OCI-LY7 (cell line): Measurements from ENCODE around the gene RPL28. TPM values are rescaled to one million over a fixed set of nuclear protein-coding genes. Genes with fewer than 3 reads are reported as not detected.
"Not testable (repeated sequence)": the region's sequence is repeated elsewhere in the genome, so short reads cannot be mapped to it uniquely, and the experiment has no call there.

Experiments
- BruUV-seq: library from RNA; stranded (reverse); fragments of 400-500 nt; replicated peaks from 2 replicates; lab custom pipeline; 2021; lab: Mats Ljungman, UMichigan
- CTCF ChIA-PET: fragments of 300-600 bp; sonication (Branson Sonifier 250); formaldehyde crosslinking; loops from one replicate; lab custom pipeline; 2022; ENCODE audit warnings: antibody characterized with exemption; ENCODE audit not compliant: unreplicated experiment; lab: Charles Lee
- POLR2A ChIA-PET: fragments of 300-600 bp; sonication (Branson Sonifier 250); formaldehyde crosslinking; loops from one replicate; lab custom pipeline; 2022; ENCODE audit warnings: antibody characterized with exemption; lab: Charles Lee
- DNase-seq: peaks from one replicate; pipeline ENCODE4 v3.0.0-alpha.2; 2015; ENCODE audit warnings: low spot score
- H2AFZ ChIP-seq: fragments of 200-600 bp; sonication (generic), shearing (Covaris generic); 2 replicates; pipeline ENCODE4 v1.6.1; 2014; ENCODE audit warnings: mild to moderate bottlenecking, antibody characterized with exemption, low read length, moderate library complexity
- H3K27ac ChIP-seq: fragments of 200-600 bp; sonication (generic); 2 replicates; pipeline ENCODE4 v1.5.1; 2014; ENCODE audit warnings: mixed run types, low read depth, mild to moderate bottlenecking, moderate library complexity, low read length, inconsistent platforms; ENCODE audit not compliant: poor library complexity, severe bottlenecking
- H3K36me3 ChIP-seq: fragments of 200-600 bp; sonication (generic); 2 replicates; pipeline ENCODE4 v1.6.1; 2014; ENCODE audit warnings: mild to moderate bottlenecking, antibody characterized with exemption, low read length, moderate library complexity, mixed read lengths; ENCODE audit not compliant: insufficient read depth
- H3K4me1 ChIP-seq: fragments of 200-600 bp; sonication (generic); 2 replicates; pipeline ENCODE4 v1.5.1; 2014; ENCODE audit warnings: mild to moderate bottlenecking, low read length; ENCODE audit not compliant: insufficient read depth, poor library complexity, severe bottlenecking
- H3K4me2 ChIP-seq: fragments of 200-600 bp; sonication (generic); 2 replicates; pipeline ENCODE4 v1.6.1; 2014; ENCODE audit warnings: mild to moderate bottlenecking, low read length
- H3K4me3 ChIP-seq: fragments of 200-600 bp; sonication (generic); 2 replicates; pipeline ENCODE4 v1.5.1; 2014; ENCODE audit warnings: mild to moderate bottlenecking, low read depth, low read length; ENCODE audit not compliant: poor library complexity, severe bottlenecking
- H3K79me2 ChIP-seq: fragments of 200-600 bp; sonication (generic); 2 replicates; pipeline ENCODE4 v1.6.1; 2016; ENCODE audit warnings: low read depth, mild to moderate bottlenecking, low read length, moderate library complexity, mixed read lengths; ENCODE audit not compliant: insufficient read depth
- H3K9me2 ChIP-seq: fragments of 200-600 bp; sonication (generic); 2 replicates; pipeline ENCODE4 v1.6.1; 2016; ENCODE audit warnings: mild to moderate bottlenecking, low read length, mixed read lengths; ENCODE audit not compliant: insufficient read depth
- H3K9me3 ChIP-seq: fragments of 200-600 bp; sonication (generic); 2 replicates; pipeline ENCODE4 v1.6.1; 2014; ENCODE audit warnings: mild to moderate bottlenecking, mixed run types, low read length, mixed read lengths
- H4K20me1 ChIP-seq: fragments of 200-600 bp; sonication (generic); 2 replicates; pipeline ENCODE4 v1.6.1; 2014; ENCODE audit warnings: mild to moderate bottlenecking, antibody characterized with exemption, low read length, moderate library complexity, mixed read lengths; ENCODE audit not compliant: insufficient read depth
- CTCF ChIP-seq: fragments of 200-600 bp; sonication (generic); conservative IDR thresholded peaks from 2 replicates; pipeline ENCODE4 v1.5.1; 2014; ENCODE audit warnings: mild to moderate bottlenecking, antibody characterized with exemption, low read length, moderate library complexity, mixed read lengths
- EZH2phosphoT487 ChIP-seq: fragments of 200-600 bp; sonication (generic); IDR thresholded peaks from 2 replicates; pipeline ENCODE4 v1.6.1; 2018; ENCODE audit warnings: low read depth, borderline replicate concordance, mild to moderate bottlenecking, mixed run types, antibody characterized with exemption, low read length, moderate library complexity, mixed read lengths
- intact Hi-C: fragments of 100-400 bp; cut with micrococcal nuclease; formaldehyde crosslinking; loops from one replicate; pipeline ENCODE4 v1.10.0; 2022; ENCODE audit not compliant: unreplicated experiment
- total RNA-seq, 2 experiments: library from RNA; depleted of rRNA in 1 of 2; stranded (reverse); fragments of >200 nt in 1 of 2; shearing (Covaris generic) in 1 of 2; gene quantifications; 2 replicates each; pipeline ENCODE4 v1.2.3, GENCODE V29; 2014 to 2022

The RPL28 gene
- total RNA-seq, 2 experiments from 2014 or later, result 872 to 2,656 TPM

DNA sequence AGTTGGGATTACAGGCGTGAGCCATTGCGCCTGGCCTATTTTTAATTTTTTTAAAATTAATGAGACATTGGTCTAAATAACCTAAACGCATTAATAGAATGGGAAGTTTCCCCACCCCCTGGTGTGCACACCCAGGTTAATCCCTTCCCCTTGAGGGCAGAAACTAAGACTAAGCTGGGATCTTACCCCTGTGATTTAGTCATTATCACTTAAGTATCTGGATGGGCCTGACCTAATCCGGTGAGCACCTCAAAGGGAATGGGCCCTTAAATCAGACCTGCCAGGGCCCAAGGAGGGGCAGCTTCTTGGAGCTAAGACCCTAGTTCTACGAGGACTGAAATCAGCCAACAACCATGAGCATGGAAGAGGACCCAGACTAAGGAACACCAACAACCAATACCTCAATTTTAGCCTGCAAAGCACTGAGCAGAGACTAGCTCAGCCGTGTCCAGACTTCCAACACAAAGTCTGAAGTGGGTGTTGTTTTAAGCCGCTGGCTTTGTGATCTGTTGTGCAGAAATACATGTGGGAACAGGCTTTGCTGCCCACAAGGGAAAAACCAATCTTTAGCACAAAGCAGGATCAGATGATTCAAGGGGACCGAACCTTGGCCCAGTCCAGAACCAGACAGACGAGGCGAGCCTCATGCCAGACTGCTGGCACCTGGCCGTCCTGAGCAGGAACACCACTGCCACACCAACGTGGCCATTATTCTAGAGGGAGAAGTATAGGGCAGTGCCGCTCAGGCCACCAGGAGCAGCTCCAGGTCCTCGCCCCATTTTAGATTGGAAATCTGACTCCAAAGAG, 14.8 kb downstream of the RPL28 start:
- DNase-seq, result no peak
- Histone ChIP-seq H2AFZ (no peak overlapping the region), H3K4me1 (peaks cover 13% of the 10 kb centered on the region), H3K9me3 (no peaks in the 10 kb centered on the region), H3K36me3 (peaks cover 53% of the 10 kb centered on the region), H4K20me1 (peaks cover 18% of the 10 kb centered on the region), H3K4me3 (no peak overlapping the region), H3K9me2 (no peaks in the 10 kb centered on the region), H3K4me2 (no peak overlapping the region), H3K27ac (no peak overlapping the region), H3K79me2 (peaks cover 26% of the 10 kb centered on the region)
- POLR2A ChIA-PET, result no interaction called here
- CTCF ChIA-PET, result no interaction called here
- BruUV-seq, result no TSS peak
- TF ChIP-seq CTCF (no peak), EZH2phosphoT487 (no peak)
- intact Hi-C loops, result no loop called here

DNA sequence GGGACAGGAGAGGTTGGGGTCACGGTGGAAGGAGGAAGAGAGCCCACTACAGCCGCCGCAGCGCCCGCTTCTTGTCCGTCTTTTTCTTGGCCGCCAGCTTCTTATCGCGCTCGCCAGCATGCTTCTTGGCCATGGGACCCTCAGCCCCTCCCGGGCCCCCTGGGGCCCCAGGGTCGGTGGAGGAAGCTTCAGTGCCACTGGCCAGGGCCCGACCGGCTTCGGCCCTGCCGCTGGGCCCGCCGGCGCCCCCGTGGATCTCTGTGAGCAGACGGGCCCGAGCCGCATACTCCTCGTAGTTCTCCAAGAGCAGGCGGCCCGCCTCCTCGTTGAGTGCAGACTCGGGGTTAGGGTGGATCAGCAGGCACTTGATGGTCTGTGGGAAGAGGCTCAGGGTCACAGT, 15.7 kb downstream of the RPL28 start:
- H3K9me3 ChIP-seq, H3K9me2 ChIP-seq, H3K4me2 ChIP-seq, BruUV-seq, H3K27ac ChIP-seq, intact Hi-C loops, H3K4me3 ChIP-seq, DNase-seq, CTCF ChIA-PET, H2AFZ ChIP-seq: not testable (repeated sequence)
- Histone ChIP-seq H3K4me1 (peaks cover 22% of the 10 kb centered on the region), H3K36me3 (peaks cover 62% of the 10 kb centered on the region), H3K79me2 (peaks cover 35% of the 10 kb centered on the region), H4K20me1 (peaks cover 28% of the 10 kb centered on the region)
- POLR2A ChIA-PET, result interaction anchor here (1.1 kb wide), 1 partner anchor 10 kb away, joined by 3 read pairs; no protein-coding TSS in a partner anchor

DNA sequence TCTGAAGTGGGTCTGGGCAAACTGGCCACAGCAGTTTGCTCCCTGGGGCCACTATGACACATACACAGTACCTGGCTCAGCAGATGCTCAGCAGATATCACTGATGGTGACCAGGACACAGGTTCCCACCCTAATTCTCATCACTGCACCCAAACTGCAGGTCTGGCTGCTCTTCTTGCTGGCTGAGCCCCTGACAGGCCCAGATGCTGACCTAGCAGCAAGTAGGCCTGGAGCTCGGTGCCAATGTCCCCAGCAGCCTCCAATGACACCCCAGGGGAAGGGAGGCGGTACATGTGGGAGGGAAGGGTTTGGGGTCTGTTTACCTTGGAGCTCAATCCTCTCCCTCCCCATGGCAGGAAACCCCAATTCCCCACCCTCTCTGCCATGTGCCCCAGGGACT, 16.8 kb downstream of the RPL28 start:
- H2AFZ ChIP-seq, result no peak overlapping the region
- BruUV-seq, result no TSS peak
- ChIA-PET CTCF (no interaction called here), POLR2A (interaction anchor here (1.1 kb wide), 1 partner anchor 11 kb away, joined by 3 read pairs; no protein-coding TSS in a partner anchor)
- no peaks in the 10 kb centered on the region for H3K9me3 ChIP-seq
- H3K4me3 ChIP-seq, result no peak overlapping the region
- no peaks in the 10 kb centered on the region for H3K9me2 ChIP-seq
- no peak for DNase-seq
- H3K27ac ChIP-seq, result no peak overlapping the region
- peaks cover 73% of the 10 kb centered on the region for H3K36me3 ChIP-seq
- peaks cover 36% of the 10 kb centered on the region for H4K20me1 ChIP-seq
- H3K4me2 ChIP-seq, result no peak overlapping the region
- peaks cover 47% of the 10 kb centered on the region for H3K79me2 ChIP-seq
- TF ChIP-seq CTCF (no peak), EZH2phosphoT487 (no peak)
- intact Hi-C loops, result no loop called here
- H3K4me1 ChIP-seq, result peaks cover 22% of the 10 kb centered on the region
